AG09319 (cell line): ENCODE results near the gene HNRNPH2.

Source experiments
- DNase-seq: peaks from one replicate; pipeline ENCODE4 v3.0.0-alpha.2; 2010; ENCODE audit warnings: low read depth; ENCODE audit errors: extremely low read depth
- CTCF ChIP-seq: IDR thresholded peaks from 2 replicates; pipeline ENCODE4 v1.5.1; 2011; ENCODE audit warnings: low read depth, mild to moderate bottlenecking, inconsistent platforms, low read length, moderate library complexity

The HNRNPH2 gene

DNA sequence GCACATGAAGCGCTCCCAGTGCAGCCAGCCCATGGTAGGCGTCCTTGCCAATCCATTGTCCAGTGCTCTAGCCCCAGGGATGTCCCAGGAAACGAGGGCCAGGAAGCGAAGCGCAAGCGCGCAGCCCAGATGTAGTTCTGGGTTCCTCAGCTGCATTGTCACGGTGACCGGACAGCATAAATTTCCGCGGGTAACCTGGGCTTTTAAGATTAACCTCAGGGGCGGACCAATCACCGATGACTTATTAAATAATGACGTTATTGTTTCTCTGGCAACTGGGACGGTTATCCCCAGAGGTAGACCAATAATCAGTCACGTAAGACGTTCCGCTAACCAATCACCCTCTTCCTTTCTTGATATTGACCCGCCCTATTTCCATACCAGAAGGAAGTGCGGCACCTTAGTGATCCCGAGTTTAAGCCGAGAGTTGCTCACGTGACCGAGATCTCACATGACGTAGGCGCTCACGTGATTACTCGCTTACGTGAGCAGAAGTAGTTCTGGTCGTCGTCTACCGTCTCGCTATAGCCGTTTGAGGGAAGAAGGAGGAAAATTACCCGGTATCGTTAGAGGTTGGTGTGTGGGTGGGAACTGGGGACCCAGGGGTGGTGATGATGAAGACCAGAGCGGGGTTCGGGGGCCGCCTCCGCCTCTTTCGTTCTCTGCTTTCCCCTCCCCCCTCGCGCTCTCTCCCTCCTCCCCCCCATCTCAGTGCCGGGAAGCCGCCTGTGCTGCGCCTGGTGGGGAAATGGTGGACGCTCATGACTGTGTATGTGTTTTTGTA, at the start of gene HNRNPH2, which contains the start of gene GLA:
Gene HNRNPH2, plus strand, starts transcription at position 475 of the 784 bp plus-strand sequence. CDS start 3,767 bp downstream, outside the sequence.
Gene GLA, minus strand, starts transcription at position 178 of the 784 bp plus-strand sequence. Its CDS starts 22 bp downstream, at position 156.
- DNase-seq, result peak; percentile 97
- no peak for TF ChIP-seq CTCF

GRCh38 chrX:101359966-101360365, 48.1 kb upstream of the HNRNPH2 start:
- no peak for DNase-seq
- TF ChIP-seq CTCF, result no peak

GRCh38 chrX:101360390-101360789, 47.6 kb upstream of the HNRNPH2 start:
- no peak for TF ChIP-seq CTCF

GRCh38 chrX:101362116-101362515, 45.9 kb upstream of the HNRNPH2 start:
- TF ChIP-seq CTCF, result no peak
- no peak for DNase-seq

More at GRCh38 chrX:101360390-101360789, 47.6 kb upstream of the HNRNPH2 start:
- DNase-seq, result no peak

- no peak for TF ChIP-seq CTCF
- no peak for DNase-seq
Measured at GRCh38 chrX:101362757-101363156, 45.3 kb upstream of the HNRNPH2 start.

DNA sequence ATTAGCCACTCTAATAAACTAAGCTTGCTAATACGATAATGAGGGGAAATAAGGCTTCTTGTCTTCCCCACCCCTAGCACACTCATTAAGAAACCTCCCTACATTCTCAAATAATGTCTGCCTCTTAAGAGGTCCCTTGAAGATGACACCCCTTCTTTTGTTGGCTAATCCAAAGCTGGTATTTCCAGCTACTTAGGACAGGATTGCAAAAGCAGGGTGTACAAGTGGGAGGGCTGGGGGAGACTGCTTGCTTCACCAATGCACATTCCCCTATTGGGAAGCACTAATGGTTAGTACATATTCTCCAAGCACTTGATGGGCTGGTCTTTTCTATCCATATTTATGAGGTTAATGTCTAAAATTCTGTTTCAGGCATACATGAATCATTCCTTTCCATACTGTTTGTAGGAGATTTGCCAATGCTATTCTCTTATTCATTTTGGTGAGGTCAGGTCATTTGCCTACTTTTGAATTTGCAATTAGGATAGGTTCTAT, 42.7 kb upstream of the HNRNPH2 start:
- no peak for TF ChIP-seq CTCF

GRCh38 chrX:101368800-101369199, 39.2 kb upstream of the HNRNPH2 start:
- no peak for DNase-seq
- no peak for TF ChIP-seq CTCF

More for the DNA sequence above, 42.7 kb upstream of the HNRNPH2 start:
- no peak for DNase-seq
